OCI-LY7 (cell line): ENCODE results near the gene CFAP58. TPM values are rescaled to one million over a fixed set of nuclear protein-coding genes. Genes with fewer than 3 reads are reported as not detected.

Source experiments
- BruUV-seq: library from RNA; stranded (reverse); fragments of 400-500 nt; replicated peaks from 2 replicates; lab custom pipeline; 2021; lab: Mats Ljungman, UMichigan
- CTCF ChIA-PET: fragments of 300-600 bp; sonication (Branson Sonifier 250); formaldehyde crosslinking; loops from one replicate; lab custom pipeline; 2022; ENCODE audit warnings: antibody characterized with exemption; ENCODE audit not compliant: unreplicated experiment; lab: Charles Lee
- POLR2A ChIA-PET: fragments of 300-600 bp; sonication (Branson Sonifier 250); formaldehyde crosslinking; loops from one replicate; lab custom pipeline; 2022; ENCODE audit warnings: antibody characterized with exemption; lab: Charles Lee
- DNase-seq: peaks from one replicate; pipeline ENCODE4 v3.0.0-alpha.2; 2015; ENCODE audit warnings: low spot score
- H2AFZ ChIP-seq: fragments of 200-600 bp; sonication (generic), shearing (Covaris generic); 2 replicates; pipeline ENCODE4 v1.6.1; 2014; ENCODE audit warnings: mild to moderate bottlenecking, antibody characterized with exemption, low read length, moderate library complexity
- H3K27ac ChIP-seq: fragments of 200-600 bp; sonication (generic); 2 replicates; pipeline ENCODE4 v1.5.1; 2014; ENCODE audit warnings: mixed run types, low read depth, mild to moderate bottlenecking, moderate library complexity, low read length, inconsistent platforms; ENCODE audit not compliant: poor library complexity, severe bottlenecking
- H3K36me3 ChIP-seq: fragments of 200-600 bp; sonication (generic); 2 replicates; pipeline ENCODE4 v1.6.1; 2014; ENCODE audit warnings: mild to moderate bottlenecking, antibody characterized with exemption, low read length, moderate library complexity, mixed read lengths; ENCODE audit not compliant: insufficient read depth
- H3K4me1 ChIP-seq: fragments of 200-600 bp; sonication (generic); 2 replicates; pipeline ENCODE4 v1.5.1; 2014; ENCODE audit warnings: mild to moderate bottlenecking, low read length; ENCODE audit not compliant: insufficient read depth, poor library complexity, severe bottlenecking
- H3K4me2 ChIP-seq: fragments of 200-600 bp; sonication (generic); 2 replicates; pipeline ENCODE4 v1.6.1; 2014; ENCODE audit warnings: mild to moderate bottlenecking, low read length
- H3K4me3 ChIP-seq: fragments of 200-600 bp; sonication (generic); 2 replicates; pipeline ENCODE4 v1.5.1; 2014; ENCODE audit warnings: mild to moderate bottlenecking, low read depth, low read length; ENCODE audit not compliant: poor library complexity, severe bottlenecking
- H3K79me2 ChIP-seq: fragments of 200-600 bp; sonication (generic); 2 replicates; pipeline ENCODE4 v1.6.1; 2016; ENCODE audit warnings: low read depth, mild to moderate bottlenecking, low read length, moderate library complexity, mixed read lengths; ENCODE audit not compliant: insufficient read depth
- H3K9me2 ChIP-seq: fragments of 200-600 bp; sonication (generic); 2 replicates; pipeline ENCODE4 v1.6.1; 2016; ENCODE audit warnings: mild to moderate bottlenecking, low read length, mixed read lengths; ENCODE audit not compliant: insufficient read depth
- H3K9me3 ChIP-seq: fragments of 200-600 bp; sonication (generic); 2 replicates; pipeline ENCODE4 v1.6.1; 2014; ENCODE audit warnings: mild to moderate bottlenecking, mixed run types, low read length, mixed read lengths
- H4K20me1 ChIP-seq: fragments of 200-600 bp; sonication (generic); 2 replicates; pipeline ENCODE4 v1.6.1; 2014; ENCODE audit warnings: mild to moderate bottlenecking, antibody characterized with exemption, low read length, moderate library complexity, mixed read lengths; ENCODE audit not compliant: insufficient read depth
- EZH2phosphoT487 ChIP-seq: fragments of 200-600 bp; sonication (generic); IDR thresholded peaks from 2 replicates; pipeline ENCODE4 v1.6.1; 2018; ENCODE audit warnings: low read depth, borderline replicate concordance, mild to moderate bottlenecking, mixed run types, antibody characterized with exemption, low read length, moderate library complexity, mixed read lengths
- intact Hi-C: fragments of 100-400 bp; cut with micrococcal nuclease; formaldehyde crosslinking; loops from one replicate; pipeline ENCODE4 v1.10.0; 2022; ENCODE audit not compliant: unreplicated experiment
- total RNA-seq, 2 experiments: library from RNA; depleted of rRNA in 1 of 2; stranded (reverse); fragments of >200 nt in 1 of 2; shearing (Covaris generic) in 1 of 2; gene quantifications; 2 replicates each; pipeline ENCODE4 v1.2.3, GENCODE V29; 2014 to 2022
- TF ChIP-seq, protein P1 (sequence below): fragments of 200-600 bp; sonication (generic); conservative IDR thresholded peaks from 2 replicates; pipeline ENCODE4 v1.5.1; 2014; ENCODE audit warnings: mild to moderate bottlenecking, antibody characterized with exemption, low read length, moderate library complexity, mixed read lengths

Gene CFAP58
- total RNA-seq, 2 experiments from 2014 or later = 0.09 to 1.5 TPM

DNA sequence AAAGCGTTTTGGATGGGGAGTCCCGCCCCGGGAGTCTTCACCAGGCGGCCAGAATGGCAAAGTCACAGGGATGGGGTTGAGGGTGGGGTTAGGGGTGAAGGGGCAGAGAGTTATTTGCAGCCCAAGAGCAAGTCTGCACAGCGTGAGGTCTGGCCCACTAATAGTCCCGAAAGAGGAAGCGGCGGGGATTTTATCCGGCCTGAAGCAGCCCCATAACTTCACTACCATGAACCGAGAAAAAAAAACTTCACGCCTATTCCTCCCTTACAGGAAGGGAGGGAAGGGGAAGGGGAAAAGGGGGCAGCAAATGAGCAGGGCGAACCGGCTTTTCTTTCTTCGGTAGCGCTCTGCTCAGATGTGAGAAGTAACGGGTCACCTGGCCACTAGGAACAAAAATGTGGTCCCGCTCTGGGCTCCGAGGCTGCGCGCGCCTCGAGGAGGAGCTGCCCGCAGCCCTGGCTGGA, 16.1 kb upstream of the CFAP58 start:
- Histone ChIP-seq H3K4me1 (peaks cover 66% of the 10 kb centered on the region), H3K9me3 (no peaks in the 10 kb centered on the region), H3K4me3 (peak overlapping the region; percentile 79), H3K79me2 (peaks cover 52% of the 10 kb centered on the region), H4K20me1 (peaks cover 30% of the 10 kb centered on the region), H3K4me2 (peak overlapping the region; percentile 99), H3K27ac (peak overlapping the region; percentile 84), H3K36me3 (peaks cover 25% of the 10 kb centered on the region), H3K9me2 (no peaks in the 10 kb centered on the region), H2AFZ (peak overlapping the region; percentile 77; the same call in 1 of the 2 replicates)
- peak; percentile 77 for DNase-seq
- intact Hi-C loops = loop anchor here (1.0 to 5.0 kb wide), 4 partner anchors 15 to 370 kb away; partner anchors contain the start of genes SFR1 and SLK
- POLR2A ChIA-PET = interaction anchor here (0.7 to 3.7 kb wide), 7 partner anchors 10 to 369 kb away, joined by 3 to 18 read pairs (median 4); no protein-coding TSS in a partner anchor
- no TSS peak for BruUV-seq
- no peak for TF ChIP-seq EZH2phosphoT487
- TF ChIP-seq, protein P1, sequence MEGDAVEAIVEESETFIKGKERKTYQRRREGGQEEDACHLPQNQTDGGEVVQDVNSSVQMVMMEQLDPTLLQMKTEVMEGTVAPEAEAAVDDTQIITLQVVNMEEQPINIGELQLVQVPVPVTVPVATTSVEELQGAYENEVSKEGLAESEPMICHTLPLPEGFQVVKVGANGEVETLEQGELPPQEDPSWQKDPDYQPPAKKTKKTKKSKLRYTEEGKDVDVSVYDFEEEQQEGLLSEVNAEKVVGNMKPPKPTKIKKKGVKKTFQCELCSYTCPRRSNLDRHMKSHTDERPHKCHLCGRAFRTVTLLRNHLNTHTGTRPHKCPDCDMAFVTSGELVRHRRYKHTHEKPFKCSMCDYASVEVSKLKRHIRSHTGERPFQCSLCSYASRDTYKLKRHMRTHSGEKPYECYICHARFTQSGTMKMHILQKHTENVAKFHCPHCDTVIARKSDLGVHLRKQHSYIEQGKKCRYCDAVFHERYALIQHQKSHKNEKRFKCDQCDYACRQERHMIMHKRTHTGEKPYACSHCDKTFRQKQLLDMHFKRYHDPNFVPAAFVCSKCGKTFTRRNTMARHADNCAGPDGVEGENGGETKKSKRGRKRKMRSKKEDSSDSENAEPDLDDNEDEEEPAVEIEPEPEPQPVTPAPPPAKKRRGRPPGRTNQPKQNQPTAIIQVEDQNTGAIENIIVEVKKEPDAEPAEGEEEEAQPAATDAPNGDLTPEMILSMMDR = no peak
- CTCF ChIA-PET = interaction anchor here (1.1 to 1.5 kb wide), 2 partner anchors 15 to 57 kb away, joined by 4 to 8 read pairs; no protein-coding TSS in a partner anchor

DNA sequence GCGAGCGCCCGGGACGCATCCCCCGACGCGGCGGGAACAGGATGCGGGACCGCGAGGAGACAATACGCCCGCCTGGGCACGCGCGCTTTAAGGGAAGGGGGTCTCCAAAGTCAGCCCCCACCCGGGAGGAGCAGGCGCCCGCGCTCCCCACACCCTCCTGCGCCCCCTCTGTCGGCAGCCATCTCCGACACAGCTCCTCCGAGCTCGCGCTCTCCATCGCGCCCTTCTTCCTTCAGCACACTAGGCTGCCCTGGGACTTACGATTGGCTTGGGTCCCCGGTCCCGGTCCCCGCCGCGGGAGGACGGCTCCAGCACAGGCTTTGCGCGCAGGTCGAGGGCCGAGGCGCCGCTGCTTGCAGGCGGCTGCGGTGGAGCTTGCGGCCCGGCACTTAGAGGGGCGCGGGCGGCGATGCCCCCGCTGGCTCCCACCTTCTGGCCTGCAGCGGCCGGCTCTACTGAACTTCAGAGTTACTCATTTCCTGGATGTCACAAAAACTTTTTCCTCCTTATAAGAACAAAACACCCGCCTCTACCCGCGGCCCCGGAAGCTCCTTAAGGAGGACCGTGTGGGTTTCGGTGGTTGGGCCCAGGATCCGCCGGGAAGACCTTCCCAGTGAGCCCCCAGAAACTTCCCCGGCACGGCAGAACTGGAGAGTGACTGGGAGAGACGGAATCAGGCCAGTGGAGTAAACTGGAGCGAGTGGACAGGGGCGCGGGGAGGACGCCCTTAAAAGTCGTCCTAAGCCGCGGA, 15.5 kb upstream of the CFAP58 start, which contains the start of gene ITPRIP:
ITPRIP (minus strand) TSS at position 481 of the 751 bp plus-strand sequence. CDS start 22,414 bp downstream, outside the sequence.
- CTCF ChIA-PET = interaction anchor here (1.1 to 1.5 kb wide), 2 partner anchors 16 to 58 kb away, joined by 4 to 8 read pairs; no protein-coding TSS in a partner anchor
- peaks cover 46% of the 10 kb centered on the region for H3K79me2 ChIP-seq
- H3K36me3 ChIP-seq = peaks cover 19% of the 10 kb centered on the region
- peak within 1 kb of the TSS; percentile 84 for H3K27ac ChIP-seq
- H3K9me2 ChIP-seq = no peaks in the 10 kb centered on the region
- peak within 1 kb of the TSS; percentile 99 for H3K4me2 ChIP-seq
- intact Hi-C loops = loop anchor here (1.0 to 5.0 kb wide), 5 partner anchors 16 to 371 kb away; partner anchors contain the start of genes GSTO2, SFR1 and SLK
- no peaks in the 10 kb centered on the region for H3K9me3 ChIP-seq
- no peak for TF ChIP-seq EZH2phosphoT487
- TF ChIP-seq, protein P1 = peak; percentile 58
- H2AFZ ChIP-seq = peak within 1 kb of the TSS; percentile 77; the same call in 1 of the 2 replicates
- peak; percentile 87 for DNase-seq
- H3K4me3 ChIP-seq = peak within 1 kb of the TSS; percentile 79
- POLR2A ChIA-PET = interaction anchor here (0.7 to 3.7 kb wide), 13 partner anchors 9 to 370 kb away, joined by 3 to 18 read pairs (median 5); partner anchors contain the start of gene CFAP58
- peaks cover 26% of the 10 kb centered on the region for H4K20me1 ChIP-seq
- H3K4me1 ChIP-seq = peaks cover 60% of the 10 kb centered on the region
- no TSS peak for BruUV-seq
